H1 (cell line): Measurements from ENCODE around the gene CIITA. TPM values are rescaled to one million over a fixed set of nuclear protein-coding genes. Genes with fewer than 3 reads are reported as not detected.

Experiments used
- CTCF ChIA-PET: fragments of 300-600 bp; sonication (Branson Sonifier 250); formaldehyde crosslinking; loops from one replicate; lab custom pipeline; 2021; ENCODE audit not compliant: partially characterized antibody; lab: Charles Lee
- POLR2A ChIA-PET: fragments of 300-600 bp; sonication (Branson Sonifier 250); formaldehyde crosslinking; loops from one replicate; lab custom pipeline; 2021; ENCODE audit warnings: inconsistent platforms; ENCODE audit not compliant: partially characterized antibody; lab: Charles Lee
- DNase-seq, 2 experiments: peaks; one replicate each; pipeline versions ENCODE4 v3.0.0 to v3.0.0-alpha.2; 2010 to 2022; ENCODE audit warnings: low spot score in 2 of 2, low read depth in 1 of 2, mixed read lengths in 1 of 2
- FAIRE-seq: peaks from 2 replicates; lab custom pipeline; 2011; peaks lifted over from hg19 to GRCh38; lab: Jason Lieb, UNC
- H2AFZ ChIP-seq: 2 replicates; pipeline ENCODE4 v1.8.1; 2012; ENCODE audit warnings: low read length, inconsistent platforms
- H2AK5ac ChIP-seq: 2 replicates; pipeline ENCODE4 v1.6.1; 2013; ENCODE audit warnings: low read depth, low read length
- H2BK120ac ChIP-seq: replicated peaks from 2 replicates; pipeline ENCODE3; 2013; ENCODE audit warnings: low read depth, low read length, inconsistent platforms
- H2BK12ac ChIP-seq: 2 replicates; pipeline ENCODE4 v1.6.1; 2013; ENCODE audit warnings: low read depth, low read length
- H2BK15ac ChIP-seq: 2 replicates; pipeline ENCODE4 v1.6.1; 2013; ENCODE audit warnings: low read length
- H2BK20ac ChIP-seq: 2 replicates; pipeline ENCODE4 v1.6.1; 2013; ENCODE audit warnings: low read length
- H2BK5ac ChIP-seq: 2 replicates; pipeline ENCODE4 v1.6.1; 2013; ENCODE audit warnings: low read depth, low read length
- H3K14ac ChIP-seq: 2 replicates; pipeline ENCODE4 v1.6.1; 2013; ENCODE audit warnings: inconsistent platforms; ENCODE audit not compliant: insufficient read length
- H3K18ac ChIP-seq: 2 replicates; pipeline ENCODE4 v1.6.1; 2013; ENCODE audit warnings: low read length; ENCODE audit errors: extremely low read depth
- H3K23ac ChIP-seq: 2 replicates; pipeline ENCODE4 v1.6.1; 2013; ENCODE audit warnings: inconsistent platforms; ENCODE audit not compliant: insufficient read length
- H3K23me2 ChIP-seq: 2 replicates; pipeline ENCODE4 v1.6.1; 2013; ENCODE audit warnings: low read depth, low read length
- H3K27ac ChIP-seq: 2 replicates; pipeline ENCODE4 v1.6.1; 2011; ENCODE audit warnings: low read depth, low read length, inconsistent platforms
- H3K27me3 ChIP-seq, 4 experiments: replicated peaks in 1 of 4; 1 replicate in 1 of 4; 2 replicates in 3 of 4; pipeline versions ENCODE4 v1.6.1 to v1.8.1; 2011 to 2013; ENCODE audit warnings: low read length in 3 of 4, mild to moderate bottlenecking in 3 of 4, inconsistent platforms in 2 of 4, mixed read lengths in 2 of 4, moderate library complexity in 1 of 4; ENCODE audit not compliant: control insufficient read depth in 3 of 4, insufficient read depth in 3 of 4; ENCODE audit errors: extremely low read depth in 1 of 4
- H3K36me3 ChIP-seq, 4 experiments: 2 replicates each; pipeline versions ENCODE4 v1.6.1 to v1.8.1; 2011 to 2013; ENCODE audit warnings: mild to moderate bottlenecking in 4 of 4, low read length in 3 of 4, moderate library complexity in 2 of 4, control low read depth in 1 of 4, inconsistent platforms in 1 of 4; ENCODE audit not compliant: insufficient read depth in 4 of 4, control insufficient read depth in 2 of 4
- H3K4ac ChIP-seq: replicated peaks from 2 replicates; pipeline ENCODE3; 2013; ENCODE audit warnings: low read length, low read depth, mixed read lengths, inconsistent platforms; ENCODE audit not compliant: insufficient read length
- H3K4me1 ChIP-seq, 4 experiments: replicated peaks in 1 of 4; 1 replicate in 1 of 4; 2 replicates in 3 of 4; pipeline versions ENCODE4 v1.6.1 to v1.8.1; 2011 to 2013; ENCODE audit warnings: low read length in 3 of 4, inconsistent platforms in 2 of 4, mixed read lengths in 1 of 4; ENCODE audit not compliant: insufficient read depth in 4 of 4, control insufficient read depth in 3 of 4
- H3K4me2 ChIP-seq, 2 experiments: 2 replicates each; pipeline versions ENCODE4 v1.6.1 to v1.8.1; 2011 to 2013; ENCODE audit warnings: low read depth in 2 of 2, low read length in 2 of 2, control low read depth in 1 of 2, inconsistent platforms in 1 of 2, mild to moderate bottlenecking in 1 of 2; ENCODE audit not compliant: insufficient read depth in 1 of 2
- H3K4me3 ChIP-seq, 4 experiments: fragments of 200-600, 300-600 bp in 1 of 4; sonication (generic), shearing (Covaris generic), sonication (Bioruptor Twin) in 1 of 4; 2 replicates each; pipeline versions ENCODE4 v1.5.1 to v1.8.1; 2011 to 2016; ENCODE audit warnings: low read length in 4 of 4, low read depth in 3 of 4, control low read depth in 2 of 4, inconsistent platforms in 2 of 4, mild to moderate bottlenecking in 2 of 4, mixed read lengths in 1 of 4, moderate library complexity in 1 of 4; ENCODE audit not compliant: insufficient read depth in 2 of 4; ENCODE audit errors: extremely low read depth in 1 of 4
- H3K56ac ChIP-seq: replicated peaks from 2 replicates; pipeline ENCODE3; 2013; ENCODE audit warnings: low read depth, mild to moderate bottlenecking, mixed read lengths, low read length, inconsistent platforms; ENCODE audit not compliant: insufficient read length
- H3K79me1 ChIP-seq: 2 replicates; pipeline ENCODE4 v1.6.1; 2013; ENCODE audit warnings: low read depth, low read length, control low read depth
- H3K79me2 ChIP-seq, 2 experiments: 2 replicates each; pipeline versions ENCODE4 v1.6.1 to v1.8.1; 2012 to 2013; ENCODE audit warnings: low read length in 2 of 2, mild to moderate bottlenecking in 2 of 2, inconsistent platforms in 1 of 2; ENCODE audit not compliant: insufficient read depth in 2 of 2, control insufficient read depth in 1 of 2
- H3K9ac ChIP-seq, 4 experiments: replicated peaks in 1 of 4; 1 replicate in 1 of 4; 2 replicates in 3 of 4; pipeline versions ENCODE4 v1.6.1 to v1.8.1; 2011 to 2013; ENCODE audit warnings: low read depth in 3 of 4, low read length in 3 of 4, control low read depth in 2 of 4, mild to moderate bottlenecking in 2 of 4, moderate library complexity in 2 of 4, inconsistent platforms in 1 of 4; ENCODE audit errors: extremely low read depth in 1 of 4
- H3K9me3 ChIP-seq, 2 experiments: 2 replicates each; pipeline versions ENCODE4 v1.6.1 to v1.8.1; 2012 to 2013; ENCODE audit warnings: mild to moderate bottlenecking in 2 of 2, moderate library complexity in 2 of 2, control low read depth in 1 of 2, inconsistent platforms in 1 of 2, low read depth in 1 of 2, low read length in 1 of 2, mixed read lengths in 1 of 2; ENCODE audit not compliant: insufficient read depth in 2 of 2
- H4K20me1 ChIP-seq, 2 experiments: replicated peaks in 1 of 2; 2 replicates each; pipeline versions ENCODE3 to v1.8.1; 2011 to 2013; ENCODE audit warnings: inconsistent platforms in 2 of 2, low read length in 2 of 2, mild to moderate bottlenecking in 1 of 2; ENCODE audit not compliant: insufficient read depth in 2 of 2, control insufficient read depth in 1 of 2
- H4K5ac ChIP-seq: 2 replicates; pipeline ENCODE4 v1.6.1; 2013; ENCODE audit warnings: low read length, low read depth, mixed read lengths, inconsistent platforms; ENCODE audit not compliant: insufficient read length
- H4K8ac ChIP-seq: 2 replicates; pipeline ENCODE4 v1.8.0; 2013; ENCODE audit warnings: mild to moderate bottlenecking, moderate library complexity, low read length, inconsistent platforms; ENCODE audit not compliant: insufficient read depth; ENCODE audit errors: extremely low read depth
- H4K91ac ChIP-seq: replicated peaks from 2 replicates; pipeline ENCODE3; 2013; ENCODE audit warnings: low read length, mixed read lengths, inconsistent platforms; ENCODE audit not compliant: insufficient read length
- GABPA ChIP-seq: IDR thresholded peaks from 2 replicates; pipeline ENCODE4 v1.6.1; 2011; ENCODE audit warnings: mild to moderate bottlenecking, low read length, moderate library complexity, borderline replicate concordance; ENCODE audit not compliant: insufficient read depth
- JUND ChIP-seq: IDR thresholded peaks from 2 replicates; pipeline ENCODE4 v1.6.1; 2011; ENCODE audit warnings: mild to moderate bottlenecking, improper control_type of control experiment, low read length
- RAD21 ChIP-seq, 2 experiments: IDR thresholded peaks in 1 of 2; conservative IDR thresholded peaks in 1 of 2; 2 replicates each; pipeline ENCODE4 v1.6.1; 2011; ENCODE audit warnings: low read depth in 2 of 2, low read length in 2 of 2, improper control_type of control experiment in 1 of 2, inconsistent platforms in 1 of 2, mild to moderate bottlenecking in 1 of 2, moderate library complexity in 1 of 2
- SRF ChIP-seq: IDR thresholded peaks from 2 replicates; pipeline ENCODE4 v1.6.1; 2011; ENCODE audit warnings: mild to moderate bottlenecking, low read depth, low read length, moderate library complexity
- WGBS, 2 experiments: shearing (Covaris generic) in 1 of 2; methylation state at CpG; one replicate each; pipeline versions ENCODE4 v1.1.6 to v1.1.7; 2013 to 2015; ENCODE audit warnings: low lambda C conversion rate in 2 of 2, mixed read lengths in 2 of 2, inconsistent platforms in 1 of 2, low coverage in 1 of 2, missing lambda C conversion rate in 1 of 2; ENCODE audit not compliant: insufficient replicate concordance in 2 of 2, insufficient coverage in 1 of 2, insufficient read length in 1 of 2; ENCODE audit errors: extremely low coverage in 1 of 2, missing lambda C conversion rate in 1 of 2; 5-methylcytosine and 5-hydroxymethylcytosine counted together
- polyA plus RNA-seq, 7 experiments: library from polyadenylated mRNA; depleted of rRNA in 3 of 7; stranded (reverse) in 5 of 7; unstranded in 2 of 7; fragments of >200 nt in 5 of 7; fragments of 200-250 nt in 2 of 7; gene quantifications; 1 replicate in 5 of 7; 2 replicates in 1 of 7; 4 replicates in 1 of 7; pipeline versions ENCODE4 v1.2.1 to v1.2.3, GENCODE V29; 2011 to 2013; ENCODE audit warnings: missing spikeins in 2 of 7, mixed read lengths in 2 of 7
- total RNA-seq: library from RNA; stranded (reverse); fragmentation: NEBNext Ultra II Directional; extraction: Animal tissue kit (Norgen Biotek cat#: 25700); gene quantifications from 2 replicates; pipeline ENCODE4 v1.2.1, GENCODE V29; 2021

Gene CIITA
- total and polyA plus RNA-seq, 2 of the 8 experiments (the other 6 are each of a cell fraction or from before 2014, with no cell fraction given), result 0.07 to 0.17 TPM

DNA sequence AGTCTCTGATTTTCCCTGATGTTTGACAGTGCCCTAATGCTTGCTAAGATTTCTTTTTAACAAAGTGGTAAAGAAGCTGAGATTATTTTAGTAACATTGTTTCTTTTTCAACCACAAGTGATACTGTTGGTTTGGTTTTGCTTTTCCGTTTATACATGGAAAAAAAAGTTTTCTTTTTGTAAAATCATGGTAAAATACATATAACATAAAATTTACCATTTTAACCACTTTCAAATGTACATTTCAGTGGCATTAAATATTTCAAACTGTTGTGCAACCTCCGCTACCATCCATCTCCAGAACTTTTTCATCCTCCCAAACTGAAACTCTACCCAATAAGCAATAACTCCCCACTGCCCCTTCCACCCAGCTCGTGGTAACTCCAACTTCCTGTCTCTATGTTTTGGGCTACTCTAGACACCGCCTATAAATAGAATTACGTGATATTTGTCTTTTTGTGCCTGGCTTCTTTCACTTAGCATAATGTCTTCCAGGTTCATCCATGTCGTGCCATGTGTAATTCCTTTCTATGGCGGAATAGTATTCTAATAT is 4.6 kb downstream of the CIITA start:
- no peak for DNase-seq
- H3K79me1 ChIP-seq, result no peaks in the 10 kb centered on the region
- no peak overlapping the region for H4K5ac ChIP-seq
- no peak overlapping the region for H3K9ac ChIP-seq
- FAIRE-seq, result no peak
- no peaks in the 10 kb centered on the region for H3K79me2 ChIP-seq
- no peak for TF ChIP-seq GABPA
- TF ChIP-seq RAD21 (IDR thresholded peaks at IDR 0.05 in 1 of 2, conservative IDR thresholded peaks at IDR 0.05 in 1 of 2; ENCODE audit: low read depth in 2 of 2, low read length in 2 of 2), result no peak
- TF ChIP-seq JUND, result no peak
- TF ChIP-seq SRF, result no peak
- no peak overlapping the region for H2BK120ac ChIP-seq
- no peak overlapping the region for H3K18ac ChIP-seq
- no peak overlapping the region for H4K91ac ChIP-seq
- H4K8ac ChIP-seq, result no peak overlapping the region
- no peak overlapping the region for H3K27ac ChIP-seq
- no peak overlapping the region for H3K4me2 ChIP-seq
- no peak overlapping the region for H2AK5ac ChIP-seq
- H3K4ac ChIP-seq, result no peak overlapping the region
- H3K4me1 ChIP-seq, result peaks cover 0 to 9% (median 2%) of the 10 kb centered on the region in 4 experiments; a peak in 3 of 7 replicates
- peaks cover 4 to 33% (median 28%) of the 10 kb centered on the region in 4 experiments for H3K27me3 ChIP-seq
- H3K36me3 ChIP-seq, result no peaks in the 10 kb centered on the region
- no peaks in the 10 kb centered on the region for H4K20me1 ChIP-seq
- ChIA-PET CTCF (interaction anchor here (0.9 to 1.1 kb wide), 2 partner anchors 16 to 28 kb away, joined by 3 to 6 read pairs; no protein-coding TSS in a partner anchor), POLR2A (no interaction called here)
- no peak overlapping the region for H2BK12ac ChIP-seq
- WGBS, 2 experiments, result 86% methylated on average over 7 of the region's 7 CpGs; no CpG with 5 or more reads in 1 of the 2 experiments
- H3K23me2 ChIP-seq, result 0 out of 2 replicates have a peak, but pooled peaks cover 2% of the 10 kb centered on the region
- no peak overlapping the region for H2BK15ac ChIP-seq
- no peak overlapping the region for H3K56ac ChIP-seq
- no peaks in the 10 kb centered on the region for H3K9me3 ChIP-seq
- no peak overlapping the region for H2BK5ac ChIP-seq
- no peak overlapping the region for H3K23ac ChIP-seq
- H3K4me3 ChIP-seq, result no peak overlapping the region
- no peak overlapping the region for H2AFZ ChIP-seq
- H2BK20ac ChIP-seq, result no peak overlapping the region
- no peak overlapping the region for H3K14ac ChIP-seq
